PFSK-1 (cell line): Measurements from ENCODE around the gene ARHGEF33.

Experiments used
- FOXP2 ChIP-seq: optimal IDR thresholded peaks from 2 replicates; pipeline ENCODE3; 2011; ENCODE audit warnings: borderline replicate concordance, control low read depth, inconsistent platforms; ENCODE audit not compliant: insufficient read depth; ENCODE audit errors: extremely low read length, extremely low read depth
- POLR2AphosphoS5 ChIP-seq: IDR thresholded peaks from 2 replicates; pipeline ENCODE4 v1.6.1; 2012; ENCODE audit warnings: low read depth, mild to moderate bottlenecking, control low read depth, low read length, moderate library complexity
- REST ChIP-seq, 2 experiments: IDR thresholded peaks; 2 replicates each; pipeline versions ENCODE4 v1.6.1 to v1.8.0; 2011 to 2012; ENCODE audit warnings: low read depth in 2 of 2, low read length in 2 of 2, control low read depth in 1 of 2, inconsistent platforms in 1 of 2, mild to moderate bottlenecking in 1 of 2, moderate library complexity in 1 of 2; ENCODE audit not compliant: insufficient read depth in 1 of 2
- SIN3A ChIP-seq: IDR thresholded peaks from 2 replicates; pipeline ENCODE4 v1.6.1; 2012; ENCODE audit warnings: mild to moderate bottlenecking, low read length, moderate library complexity, borderline replicate concordance; ENCODE audit not compliant: insufficient read depth
- TAF1 ChIP-seq: IDR thresholded peaks from 2 replicates; pipeline ENCODE4 v1.6.1; 2012; ENCODE audit warnings: low read length, control low read depth, borderline replicate concordance; ENCODE audit not compliant: insufficient read depth

The ARHGEF33 gene

GRCh38 chr2:38960609-38961320, 71.1 kb downstream of the ARHGEF33 start:
- TF ChIP-seq FOXP2: no peak
- no peak for TF ChIP-seq POLR2AphosphoS5
- TF ChIP-seq REST (IDR thresholded peaks at IDR 0.05; ENCODE audit: insufficient read depth in 1 of 2, low read depth in 2 of 2, low read length in 2 of 2): no peak
- TF ChIP-seq TAF1: no peak
- TF ChIP-seq SIN3A: no peak

GRCh38 chr2:38966006-38966405, 76.3 kb downstream of the ARHGEF33 start:
- TF ChIP-seq TAF1 (no peak), POLR2AphosphoS5 (no peak), SIN3A (no peak), FOXP2 (no peak), REST (IDR thresholded peaks at IDR 0.05; ENCODE audit: insufficient read depth in 1 of 2, low read depth in 2 of 2, low read length in 2 of 2) (no peak)

- TF ChIP-seq POLR2AphosphoS5 (no peak), TAF1 (no peak), REST (IDR thresholded peaks at IDR 0.05; ENCODE audit: insufficient read depth in 1 of 2, low read depth in 2 of 2, low read length in 2 of 2) (no peak), FOXP2 (no peak), SIN3A (no peak)
Measured at GRCh38 chr2:38966678-38967077, 77.0 kb downstream of the ARHGEF33 start.

- no peak for TF ChIP-seq TAF1
- TF ChIP-seq SIN3A: no peak
- no peak for TF ChIP-seq REST (IDR thresholded peaks at IDR 0.05; ENCODE audit: insufficient read depth in 1 of 2, low read depth in 2 of 2, low read length in 2 of 2)
- no peak for TF ChIP-seq FOXP2
- no peak for TF ChIP-seq POLR2AphosphoS5
Measured at GRCh38 chr2:38968021-38968420, 78.3 kb downstream of the ARHGEF33 start.

GRCh38 chr2:38971377-38971776, 81.7 kb downstream of the ARHGEF33 start:
- TF ChIP-seq REST (IDR thresholded peaks at IDR 0.05; ENCODE audit: insufficient read depth in 1 of 2, low read depth in 2 of 2, low read length in 2 of 2) (no peak), SIN3A (no peak), FOXP2 (no peak), POLR2AphosphoS5 (no peak), TAF1 (no peak)
